Tibial artery (tissue), 4 donors: ENCODE results near the gene MYBL2.

ENCODE experiments used
- DNase-seq, 2 donors: peaks; one replicate each; pipeline ENCODE4 v3.0.0-alpha.2; 2019
- H3K27ac ChIP-seq, 2 donors: fragments of 200-600 bp; sonication (generic) in 1 of 2; 1 replicate in 1 of 2; 2 replicates in 1 of 2; pipeline ENCODE4 v1.5.1; 2018 to 2019; ENCODE audit warnings: mild to moderate bottlenecking in 1 of 2
- H3K27me3 ChIP-seq, 2 donors: fragments of 200-600 bp; sonication (generic) in 1 of 2; one replicate each; pipeline versions ENCODE4 v1.5.1 to v1.6.0; 2016 to 2019
- H3K36me3 ChIP-seq, 3 donors: fragments of 200-600 bp; sonication (generic) in 2 of 3; one replicate each; pipeline ENCODE4 v1.5.1; 2016 to 2019; ENCODE audit warnings: mild to moderate bottlenecking in 2 of 3
- H3K4me1 ChIP-seq, 4 donors: fragments of 200-600 bp; sonication (generic) in 2 of 4; 1 replicate in 3 of 4; 2 replicates in 1 of 4; pipeline ENCODE4 v1.5.1; 2016 to 2019
- H3K4me3 ChIP-seq, 2 donors: fragments of 200-600 bp; sonication (generic) in 1 of 2; 1 replicate in 1 of 2; 2 replicates in 1 of 2; pipeline ENCODE4 v1.5.1; 2018 to 2019; ENCODE audit warnings: mild to moderate bottlenecking in 2 of 2
- H3K9me3 ChIP-seq, 3 donors: fragments of 200-600 bp; sonication (generic) in 1 of 3; one replicate each; pipeline ENCODE4 v1.5.1; 2016 to 2019
- CTCF ChIP-seq, 2 experiments: fragments of 200-600 bp in 1 of 2; fragments of 450-650 bp in 1 of 2; IDR thresholded peaks; one replicate each; pipeline ENCODE4 v1.5.1; 2017 to 2019; ENCODE audit warnings: antibody characterized with exemption in 2 of 2, mild to moderate bottlenecking in 1 of 2, moderate library complexity in 1 of 2
- intact Hi-C: fragments of 100-400 bp; cut with DNase I; formaldehyde crosslinking; loops from one replicate; pipeline ENCODE4 v1.15.0; 2023; ENCODE audit warnings: low total_unique reads

MYBL2 gene

GRCh38 chr20:43665466-43666176, 1.3 kb upstream of the MYBL2 start:
- Histone ChIP-seq H3K4me3 (no peak overlapping the region), H3K36me3 (no peaks in the 10 kb centered on the region), H3K27ac (no peak overlapping the region), H3K27me3 (peaks cover 0 to 59% of the 10 kb centered on the region in 2 donors), H3K4me1 (peaks cover 0 to 16% (median 13%) of the 10 kb centered on the region in 4 donors), H3K9me3 (no peaks in the 10 kb centered on the region)
- intact Hi-C loops, result no loop called here
- no peak for DNase-seq
- TF ChIP-seq CTCF (IDR thresholded peaks at IDR 0.05), result no peak

GRCh38 chr20:43667341-43668132, 623 bp downstream of the MYBL2 start:
- no peak overlapping the region for H3K27ac ChIP-seq
- H3K27me3 ChIP-seq, result peaks cover 0 to 58% of the 10 kb centered on the region in 2 donors
- no peaks in the 10 kb centered on the region for H3K36me3 ChIP-seq
- no peak for DNase-seq
- intact Hi-C loops, result no loop called here
- H3K4me1 ChIP-seq, result peaks cover 0 to 16% (median 13%) of the 10 kb centered on the region in 4 donors
- no peaks in the 10 kb centered on the region for H3K9me3 ChIP-seq
- peak overlapping the region in 1 of 2 donors; percentile 34 for H3K4me3 ChIP-seq
- no peak for TF ChIP-seq CTCF (IDR thresholded peaks at IDR 0.05)

GRCh38 chr20:43669332-43669731, 2.4 kb downstream of the MYBL2 start:
- Histone ChIP-seq H3K4me1 (peaks cover 0 to 16% (median 13%) of the 10 kb centered on the region in 4 donors), H3K27me3 (peaks cover 0 to 54% of the 10 kb centered on the region in 2 donors), H3K36me3 (no peaks in the 10 kb centered on the region), H3K27ac (no peak overlapping the region), H3K4me3 (no peak overlapping the region), H3K9me3 (no peaks in the 10 kb centered on the region)
- intact Hi-C loops, result no loop called here
- no peak for TF ChIP-seq CTCF (IDR thresholded peaks at IDR 0.05)
- no peak for DNase-seq

GRCh38 chr20:43670423-43670822, 3.5 kb downstream of the MYBL2 start:
- no peaks in the 10 kb centered on the region for H3K9me3 ChIP-seq
- H3K27ac ChIP-seq, result no peak overlapping the region
- intact Hi-C loops, result no loop called here
- H3K36me3 ChIP-seq, result no peaks in the 10 kb centered on the region
- no peak for DNase-seq
- TF ChIP-seq CTCF (IDR thresholded peaks at IDR 0.05), result no peak
- peaks cover 0 to 46% of the 10 kb centered on the region in 2 donors for H3K27me3 ChIP-seq
- H3K4me3 ChIP-seq, result no peak overlapping the region
- H3K4me1 ChIP-seq, result peaks cover 0 to 16% (median 13%) of the 10 kb centered on the region in 4 donors

DNA sequence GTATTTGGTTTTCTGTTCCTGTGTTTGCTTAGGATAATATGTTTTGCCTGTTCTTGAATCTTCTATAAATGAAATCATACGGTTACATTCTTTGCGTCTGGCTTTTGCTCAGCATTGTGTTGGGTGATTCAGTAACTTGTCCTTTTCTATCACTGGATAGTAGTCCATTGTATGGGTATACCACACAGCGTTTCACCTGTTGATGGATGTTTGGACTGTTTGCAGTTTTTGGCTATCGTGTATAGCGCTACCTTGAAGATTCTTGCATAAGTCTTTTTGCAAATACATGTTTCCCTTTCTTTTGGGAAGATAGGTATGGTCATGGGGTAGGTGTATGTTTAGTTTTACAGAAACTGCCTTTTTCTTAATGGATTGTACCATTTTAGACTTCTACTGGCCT, 9.5 kb downstream of the MYBL2 start:
- Histone ChIP-seq H3K4me3 (no peak overlapping the region), H3K9me3 (no peaks in the 10 kb centered on the region), H3K27ac (no peak overlapping the region), H3K27me3 (no peaks in the 10 kb centered on the region), H3K4me1 (no peaks in the 10 kb centered on the region), H3K36me3 (no peaks in the 10 kb centered on the region)
- no peak for TF ChIP-seq CTCF (IDR thresholded peaks at IDR 0.05)
- no peak for DNase-seq
- intact Hi-C loops, result no loop called here
